DMS53 (cell line): ENCODE data around the gene BRAP.
"Not testable (repeated sequence)": the region's sequence is repeated elsewhere in the genome, so short reads cannot be mapped to it uniquely, and the experiment has no call there.

Experiments
- DNase-seq: peaks from one replicate; lab custom pipeline; 2025; lab: John Stamatoyannopoulos, UW

Gene BRAP

DNA sequence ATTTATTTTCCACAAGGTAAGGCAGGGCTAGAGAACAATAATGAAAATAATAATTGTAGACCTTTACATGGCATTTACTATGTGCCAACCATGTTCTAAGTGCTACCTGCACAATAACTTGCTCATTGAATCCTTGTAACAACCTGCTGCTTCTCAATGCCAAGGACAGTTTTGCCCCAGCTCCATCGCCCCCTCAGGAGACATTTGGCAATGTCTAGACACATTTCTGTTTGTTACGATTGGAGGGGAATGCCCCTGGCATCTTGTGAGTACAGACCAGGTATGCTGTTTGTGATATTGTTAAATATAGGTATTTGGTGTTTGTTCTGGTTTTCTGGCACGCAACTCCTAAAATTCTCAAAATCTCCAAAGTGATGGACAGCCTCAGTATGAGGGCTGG, 78.5 kb downstream of the BRAP start:
- DNase-seq, result no peak

DNA sequence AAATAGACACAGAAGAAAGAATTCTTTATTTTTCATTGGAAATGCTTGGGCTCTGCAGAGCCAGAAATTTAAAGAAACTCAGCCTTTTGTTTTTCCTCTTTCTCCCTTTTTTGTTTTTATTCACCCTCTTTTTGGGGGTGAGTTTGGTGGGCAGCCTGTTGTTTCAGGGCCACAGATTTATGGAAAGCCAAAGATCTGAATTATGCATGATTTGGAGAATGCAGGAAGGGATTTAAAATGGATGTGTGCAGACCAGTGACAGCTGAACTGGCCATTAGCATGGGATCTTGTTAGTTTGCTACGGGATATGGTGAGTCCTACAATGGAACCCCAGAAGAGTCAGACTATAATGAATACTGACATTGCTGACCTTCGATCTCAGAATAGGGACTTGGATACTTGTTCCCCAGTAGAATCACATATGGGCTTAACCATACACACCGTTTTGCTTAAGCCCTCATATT, 79.0 kb downstream of the BRAP start:
- no peak for DNase-seq

DNA sequence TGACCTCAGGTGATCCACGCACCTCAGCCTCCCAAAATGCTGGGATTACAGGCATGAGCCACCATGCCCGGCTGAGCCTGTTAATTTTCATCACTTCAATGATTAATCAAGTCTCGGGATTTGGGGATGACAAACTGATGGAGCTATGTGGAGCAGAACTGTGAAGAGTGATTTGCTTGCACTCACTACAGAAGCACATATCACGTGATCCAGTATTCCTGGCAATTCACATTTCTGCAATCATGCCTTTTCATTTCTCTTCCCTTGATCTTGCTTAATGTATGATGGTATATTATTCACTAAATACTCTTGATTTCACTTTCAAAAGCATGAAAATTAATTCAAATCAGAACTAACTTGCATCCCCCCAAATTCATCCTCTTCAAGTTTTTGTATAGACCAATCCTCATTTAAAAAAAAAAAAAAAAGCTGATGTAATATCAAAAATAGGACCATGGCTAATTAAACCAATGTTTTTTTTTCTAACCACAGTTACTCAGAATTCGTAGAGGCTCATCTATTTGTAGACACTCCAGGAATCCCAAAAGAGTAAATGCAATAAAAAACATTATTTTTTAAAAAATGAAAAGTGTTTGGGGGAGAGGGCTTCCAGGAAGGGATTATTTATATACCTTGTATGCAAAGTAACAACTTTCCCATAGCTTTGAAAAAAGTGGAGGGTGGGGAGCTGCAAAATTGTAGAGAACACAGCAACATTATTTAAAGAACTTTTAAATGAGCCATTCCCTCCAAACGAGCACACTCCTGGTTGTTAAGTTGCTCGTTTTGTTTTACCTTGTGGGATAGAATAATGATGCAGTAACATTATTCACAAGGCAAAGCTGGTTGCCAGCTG, 79.6 kb downstream of the BRAP start:
- DNase-seq, result no peak

DNA sequence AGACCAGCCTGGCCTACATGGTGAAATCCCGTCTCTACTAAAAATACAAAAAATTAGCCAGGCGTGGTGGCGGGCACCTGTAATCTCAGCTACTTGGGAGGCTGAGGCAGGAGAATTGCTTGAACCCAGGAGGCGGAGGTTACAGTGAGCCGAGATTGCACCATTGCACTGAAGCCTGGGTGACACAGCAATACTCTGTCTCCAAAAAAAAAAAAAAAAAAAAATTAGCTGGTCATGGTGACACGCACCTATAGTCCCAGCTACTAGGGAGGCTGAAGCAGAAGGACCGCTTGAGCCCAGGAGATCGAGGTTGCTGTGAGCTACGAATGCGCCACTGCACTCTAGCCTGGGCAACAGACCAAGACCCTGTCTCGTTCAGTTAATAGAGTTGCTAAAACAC, 82.9 kb downstream of the BRAP start:
- not testable (repeated sequence) for DNase-seq

DNA sequence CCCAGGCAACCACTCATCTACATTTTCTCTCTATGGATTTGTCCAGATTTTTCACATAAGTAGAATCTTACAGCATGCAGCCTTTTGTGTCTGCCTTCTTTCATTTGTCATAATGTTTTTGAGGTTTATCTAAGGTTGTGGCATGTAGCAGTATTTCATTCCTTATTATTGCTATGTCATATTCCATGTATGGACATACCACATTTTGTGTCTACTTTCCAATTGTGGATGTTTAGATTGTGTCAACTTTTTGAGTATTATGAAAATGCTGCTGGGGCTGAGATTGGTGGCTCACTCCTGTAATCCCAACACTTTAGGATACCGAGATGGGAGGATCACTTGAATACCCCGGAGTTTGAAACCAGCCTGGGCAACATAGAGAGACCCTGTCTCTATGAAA, 83.4 kb downstream of the BRAP start:
- no peak for DNase-seq

DNA sequence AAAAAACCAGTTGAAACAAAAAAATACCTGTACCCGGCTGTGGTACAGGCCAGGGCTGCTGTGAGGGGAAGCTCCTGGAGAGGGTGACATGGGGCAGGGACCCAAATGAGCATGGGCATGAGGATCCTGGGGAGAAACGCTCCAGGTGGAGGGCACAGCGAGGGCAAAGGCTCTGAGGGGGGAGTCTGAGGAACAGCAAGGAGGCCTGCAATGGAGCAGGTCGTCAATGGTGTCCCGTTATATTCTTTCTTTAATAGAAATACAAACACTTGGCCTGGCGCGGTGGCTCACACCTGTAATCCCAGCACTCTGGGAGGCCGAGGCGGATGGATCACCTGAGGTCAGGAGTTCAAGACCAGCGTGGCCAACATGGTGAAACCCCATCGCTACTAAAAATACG, 84.8 kb downstream of the BRAP start:
- DNase-seq, result not testable (repeated sequence)

DNA sequence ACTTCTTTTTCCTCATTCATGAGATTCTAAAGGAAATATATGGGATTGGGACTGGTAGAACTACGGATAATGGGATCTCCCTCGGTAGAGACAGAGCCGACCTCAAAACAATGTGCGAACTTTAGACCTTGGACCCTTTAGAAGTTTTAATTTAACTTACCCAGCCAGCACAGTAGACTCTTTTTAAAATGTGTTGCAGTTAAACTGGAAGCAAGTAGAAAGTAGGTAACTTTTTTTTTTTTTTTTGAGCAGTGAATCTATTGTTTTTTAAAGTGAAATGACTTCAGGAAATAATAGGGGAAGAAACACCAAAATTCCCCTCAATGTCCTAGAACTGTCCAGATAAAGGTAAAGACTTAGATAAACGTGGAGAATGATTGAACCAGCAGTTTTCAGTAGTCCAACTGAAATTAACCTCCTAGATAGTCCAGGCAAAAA, 85.5 kb downstream of the BRAP start:
- DNase-seq, result no peak

DNA sequence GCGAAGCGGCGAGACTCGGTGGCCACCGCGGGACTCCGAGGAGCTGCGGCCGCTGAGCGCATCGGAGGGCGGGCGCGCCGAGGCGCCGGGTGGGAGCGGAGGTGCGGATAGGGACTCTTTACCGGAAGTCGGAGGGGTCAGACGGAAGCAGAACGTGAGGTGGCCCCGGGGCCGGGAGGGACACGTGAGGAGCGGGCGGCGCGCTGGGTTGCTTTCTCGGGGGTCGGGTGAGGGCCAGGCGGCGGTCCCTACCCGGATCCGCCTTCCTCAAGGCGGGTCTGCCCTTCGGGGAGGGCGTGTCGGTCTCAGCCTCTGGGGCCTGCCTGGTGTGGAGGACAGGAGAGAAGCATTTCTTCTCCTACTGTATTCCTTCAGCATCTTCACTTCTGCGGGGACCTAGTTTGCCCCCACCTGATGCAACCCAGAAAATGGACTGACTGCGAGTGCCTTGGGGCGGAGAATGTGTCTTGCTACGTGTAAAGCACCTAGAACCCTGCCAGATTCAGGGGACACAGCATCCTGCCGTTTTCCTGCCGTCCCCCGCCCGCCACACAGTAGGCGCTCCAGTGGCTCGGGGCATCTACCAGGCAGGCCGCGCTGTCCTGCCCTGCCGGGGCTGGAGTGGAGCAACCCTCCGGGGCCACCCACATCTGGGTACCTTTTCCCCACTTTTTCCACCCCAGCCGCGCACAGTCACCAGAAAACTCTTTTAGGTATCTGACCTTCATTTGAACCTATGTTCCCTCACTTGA, 86.1 kb downstream of the BRAP start:
- DNase-seq, result peak; percentile 97

DNA sequence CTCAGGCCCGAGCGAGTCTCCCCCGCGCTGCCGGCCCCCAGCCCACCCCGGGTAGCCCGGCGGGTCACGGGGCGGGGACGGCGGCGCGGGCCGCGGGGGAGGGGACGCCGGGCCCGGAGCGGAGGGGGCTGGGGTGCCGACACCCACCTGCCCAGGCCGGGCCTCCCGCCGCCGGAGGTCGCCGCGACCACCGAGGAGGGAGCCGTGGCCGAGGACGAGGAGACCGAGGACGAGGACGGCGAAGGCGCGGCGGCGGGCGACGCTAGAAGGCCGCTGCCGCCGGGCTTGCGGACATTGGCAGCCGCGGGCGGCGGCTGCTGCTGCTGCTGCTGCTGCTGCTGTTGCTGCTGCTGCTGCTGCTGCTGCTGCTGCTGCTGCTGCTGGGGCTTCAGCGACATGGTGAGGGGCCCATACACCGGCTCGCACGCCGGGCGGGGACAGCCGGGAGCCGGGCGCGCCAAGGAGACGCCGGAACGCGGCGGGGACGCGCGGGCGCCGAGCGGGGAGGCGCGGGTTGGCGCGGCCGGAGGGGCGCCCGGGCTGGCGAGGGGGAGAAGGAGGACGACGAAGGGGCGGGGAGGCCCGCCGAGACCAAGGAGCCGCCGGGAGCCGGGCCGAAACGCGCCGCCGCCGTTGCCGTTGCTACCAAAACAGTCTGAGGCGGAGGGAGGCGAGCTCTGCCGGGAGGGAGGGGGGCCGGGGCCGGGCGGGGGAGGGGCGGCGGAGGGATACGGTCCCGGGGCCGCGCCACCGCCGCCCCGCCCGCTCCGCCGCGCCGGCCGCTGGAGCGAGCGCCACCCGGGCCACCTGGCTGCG, 86.9 kb downstream of the BRAP start, which contains the start of gene ATXN2:
Gene ATXN2, minus strand, starts transcription at position 679 of the 816 bp plus-strand sequence. Its CDS starts 281 bp downstream, at position 398.
- peak; percentile 95 for DNase-seq

DNA sequence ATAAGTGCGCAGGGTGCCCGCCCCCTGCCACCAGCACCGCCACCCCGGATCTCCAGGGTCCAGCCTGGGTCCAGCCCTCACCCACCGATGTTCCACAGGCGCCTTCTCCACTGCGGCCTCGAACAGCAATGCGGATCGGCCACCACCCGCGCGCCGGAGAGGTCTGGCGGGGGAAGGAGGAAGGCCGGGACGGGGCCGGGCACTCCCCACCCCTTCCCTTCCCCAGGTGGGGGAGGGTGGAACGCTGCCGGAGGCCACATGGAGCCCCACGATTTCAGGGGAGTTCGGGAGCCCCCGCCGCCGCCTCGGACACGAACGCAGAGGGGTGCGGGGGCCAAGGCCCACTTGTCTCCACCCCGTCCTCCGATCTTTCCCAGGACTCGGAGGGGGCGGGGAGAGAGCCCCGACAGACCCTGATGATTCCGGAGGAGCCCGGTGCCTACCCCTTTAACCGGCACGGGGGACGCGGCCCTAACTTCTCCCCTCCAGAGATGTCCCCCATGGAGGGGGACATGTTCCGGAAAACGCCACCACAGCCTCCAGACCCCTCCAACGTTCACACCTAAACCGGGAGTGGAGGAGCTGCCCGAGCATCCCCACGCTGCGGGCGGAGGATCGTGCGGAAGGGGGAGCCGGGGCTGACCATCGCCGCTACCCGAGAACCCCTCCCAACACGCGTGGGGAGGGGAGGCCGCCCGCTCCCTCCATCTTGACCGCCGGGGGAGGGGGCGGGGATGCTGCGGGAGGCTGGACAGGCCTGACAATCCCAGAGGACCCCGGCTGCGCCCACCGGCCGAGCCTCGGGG, 87.7 kb downstream of the BRAP start:
- peak; percentile 77 for DNase-seq

DNA sequence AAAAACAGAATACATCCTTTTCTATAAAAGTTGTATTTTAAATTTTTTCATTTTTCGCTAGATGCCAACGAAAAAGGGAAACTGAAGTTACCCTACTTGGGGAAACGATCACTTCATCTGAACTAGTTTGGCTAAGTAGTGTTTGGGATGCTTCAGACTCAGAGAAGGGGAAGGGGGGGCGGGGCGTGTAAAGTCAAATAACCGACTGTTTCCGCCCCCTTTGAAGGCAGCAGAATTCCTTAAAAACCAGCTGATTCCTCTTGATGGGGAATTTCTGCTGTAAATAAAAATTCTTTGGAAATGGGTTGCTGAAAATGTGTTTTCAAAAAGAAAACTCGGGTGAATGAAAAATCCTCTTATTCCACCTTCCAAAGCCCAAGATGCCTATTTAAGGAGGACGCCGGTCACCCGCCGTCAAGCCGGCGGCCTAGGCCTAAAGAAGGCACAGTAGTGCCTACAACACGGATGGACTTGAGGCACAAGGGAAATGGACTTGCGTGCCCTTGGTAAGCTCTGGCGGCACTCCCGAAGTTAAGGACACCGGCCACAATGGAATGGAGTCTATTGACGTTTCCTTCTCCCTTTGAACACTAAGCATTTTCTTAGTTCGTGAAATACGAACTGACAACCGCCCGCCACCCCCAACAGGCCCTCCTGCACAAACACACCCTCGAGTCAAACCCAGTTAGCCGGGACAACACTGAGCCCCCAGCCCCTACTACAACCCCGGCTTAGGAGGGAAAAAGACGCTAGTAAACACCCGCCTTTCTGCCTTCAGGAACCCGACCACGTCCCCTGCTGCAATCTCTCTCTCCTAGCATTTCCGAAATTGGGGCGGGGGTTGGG, 88.5 kb downstream of the BRAP start:
- peak; percentile 90 for DNase-seq

DNA sequence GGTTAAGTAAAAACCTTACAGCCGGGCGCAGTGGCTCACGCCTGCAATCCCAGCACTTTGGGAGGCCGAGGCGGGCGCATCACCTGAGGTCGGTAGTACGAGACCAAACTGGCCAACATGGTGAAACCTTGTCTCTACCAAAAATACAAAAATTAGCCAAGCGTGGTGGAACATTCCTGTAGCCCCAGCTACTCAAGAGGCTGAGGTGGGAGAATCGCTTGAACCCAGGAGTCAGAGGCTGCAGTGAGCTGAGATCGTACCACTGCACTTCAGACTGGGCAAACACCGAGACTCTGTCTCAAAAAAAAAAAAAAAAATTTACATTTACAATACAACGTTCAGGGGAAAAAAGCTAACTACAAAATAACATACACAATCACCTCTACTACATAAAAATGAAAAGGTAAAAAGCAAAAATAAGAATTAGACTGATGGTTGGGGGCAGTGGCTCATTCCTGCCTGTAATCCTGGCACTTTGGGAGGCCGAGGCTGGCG, 90.4 kb downstream of the BRAP start:
- not testable (repeated sequence) for DNase-seq
